ENCODE measurements around the gene PTPRS. TPM values are rescaled to one million over a fixed set of nuclear protein-coding genes. Genes with fewer than 3 reads are reported as not detected.

The PTPRS gene
- total and polyA plus RNA-seq, 2 of the 8 experiments (the other 6 are each of a cell fraction or from before 2014, with no cell fraction given): 96.8 to 223 TPM

GRCh38 chr19:5296457-5297271, 43.9 kb downstream of the PTPRS start:
- H2AK5ac ChIP-seq (ENCODE audit: low read depth, low read length): no peak overlapping the region
- peaks cover 5 to 49% of the 10 kb centered on the region in 2 experiments for H3K79me2 ChIP-seq (ENCODE audit: control insufficient read depth in 1 of 2, insufficient read depth in 2 of 2, low read length in 2 of 2)
- no peak overlapping the region for H2BK5ac ChIP-seq (ENCODE audit: low read depth, low read length)
- no peak overlapping the region for H2BK20ac ChIP-seq (ENCODE audit: low read length)
- no peak overlapping the region for H2AFZ ChIP-seq (ENCODE audit: low read length)
- H3K14ac ChIP-seq (ENCODE audit: insufficient read length): no peak overlapping the region
- no peak overlapping the region for H2BK120ac ChIP-seq (replicated peaks; ENCODE audit: low read depth, low read length)
- ChIA-PET CTCF (ENCODE audit: partially characterized antibody) (interaction anchor here (0.7 kb wide), 1 partner anchor 13 kb away, joined by 3 read pairs; no protein-coding TSS in a partner anchor), POLR2A (ENCODE audit: partially characterized antibody) (no interaction called here)
- H3K23ac ChIP-seq (ENCODE audit: insufficient read length): no peak overlapping the region
- H3K4me1 ChIP-seq (replicated peaks in 1 of 4; ENCODE audit: control insufficient read depth in 3 of 4, insufficient read depth in 4 of 4, low read length in 3 of 4): peaks cover 0 to 21% (median 15%) of the 10 kb centered on the region in 4 experiments; a peak in 6 of 7 replicates
- H3K27me3 ChIP-seq (replicated peaks in 1 of 4; ENCODE audit: control insufficient read depth in 3 of 4, extremely low read depth in 1 of 4, insufficient read depth in 3 of 4, low read length in 3 of 4): no peaks in the 10 kb centered on the region
- no peak overlapping the region for H3K4me2 ChIP-seq (ENCODE audit: insufficient read depth in 1 of 2, low read depth in 2 of 2, low read length in 2 of 2)
- 90% methylated on average over 14 of the region's 16 CpGs; no CpG with 5 or more reads in 1 of the 2 experiments for WGBS, 2 experiments (ENCODE audit: extremely low coverage in 1 of 2, insufficient coverage in 1 of 2, insufficient read length in 1 of 2, insufficient replicate concordance in 2 of 2, low coverage in 1 of 2, low lambda C conversion rate in 2 of 2, missing lambda C conversion rate in 1 of 2)
- H4K20me1 ChIP-seq (replicated peaks in 1 of 2; ENCODE audit: control insufficient read depth in 1 of 2, insufficient read depth in 2 of 2, low read length in 2 of 2): peaks cover 27 to 46% of the 10 kb centered on the region in 2 experiments
- H2BK12ac ChIP-seq (ENCODE audit: low read depth, low read length): no peak overlapping the region
- peaks cover 19% of the 10 kb centered on the region for H3K79me1 ChIP-seq (ENCODE audit: low read depth, low read length)
- H3K23me2 ChIP-seq (ENCODE audit: low read depth, low read length): peaks cover 12% of the 10 kb centered on the region; the same call in 1 of the 2 replicates
- no peak overlapping the region for H4K5ac ChIP-seq (ENCODE audit: insufficient read length, low read depth, low read length)
- H3K27ac ChIP-seq (ENCODE audit: low read depth, low read length): no peak overlapping the region
- no peak overlapping the region for H3K4me3 ChIP-seq (ENCODE audit: extremely low read depth in 1 of 4, insufficient read depth in 2 of 4, low read depth in 3 of 4, low read length in 4 of 4)
- H2BK15ac ChIP-seq (ENCODE audit: low read length): no peak overlapping the region
- no peak overlapping the region for H3K56ac ChIP-seq (replicated peaks; ENCODE audit: insufficient read length, low read depth, low read length)
- H3K36me3 ChIP-seq (ENCODE audit: control insufficient read depth in 2 of 4, insufficient read depth in 4 of 4, low read length in 3 of 4): no peaks in the 10 kb centered on the region
- H4K91ac ChIP-seq (replicated peaks; ENCODE audit: insufficient read length, low read length): no peak overlapping the region
- FAIRE-seq (no peak), DNase-seq (ENCODE audit: low read depth in 1 of 2, low spot score in 2 of 2) (no peak)
- H3K9ac ChIP-seq (replicated peaks in 1 of 4; ENCODE audit: extremely low read depth in 1 of 4, low read depth in 3 of 4, low read length in 3 of 4): no peak overlapping the region
- no peak overlapping the region for H4K8ac ChIP-seq (ENCODE audit: extremely low read depth, insufficient read depth, low read length)
- H3K18ac ChIP-seq (ENCODE audit: extremely low read depth, low read length): no peak overlapping the region
- H3K4ac ChIP-seq (replicated peaks; ENCODE audit: insufficient read length, low read depth, low read length): no peak overlapping the region
- H3K9me3 ChIP-seq (ENCODE audit: insufficient read depth in 2 of 2, low read depth in 1 of 2, low read length in 1 of 2): no peaks in the 10 kb centered on the region
- no peak for TF ChIP-seq SUZ12 (IDR thresholded peaks at IDR 0.05; ENCODE audit: low read length)
- no peak for TF ChIP-seq CEBPB (IDR thresholded peaks at IDR 0.05; ENCODE audit: low read depth, low read length)
- TF ChIP-seq TBP (IDR thresholded peaks at IDR 0.05; ENCODE audit: low read depth, low read length): no peak
- no peak for TF ChIP-seq POLR2AphosphoS5 (IDR thresholded peaks at IDR 0.05; ENCODE audit: low read depth, low read length)
- 0 out of 2 replicates have a peak, but pooled peaks have one; percentile 36 for TF ChIP-seq KDM1A (IDR thresholded peaks at IDR 0.05; ENCODE audit: borderline replicate concordance, low read length)
- no peak for TF ChIP-seq JUND (IDR thresholded peaks at IDR 0.05; ENCODE audit: low read length)
- no peak for TF ChIP-seq KDM5A (IDR thresholded peaks at IDR 0.05; ENCODE audit: low read length)
- no peak for TF ChIP-seq SRF (IDR thresholded peaks at IDR 0.05; ENCODE audit: low read depth, low read length)

All from H1 (cell line).